Measurements from ENCODE around the gene SLC9A8.

DNA sequence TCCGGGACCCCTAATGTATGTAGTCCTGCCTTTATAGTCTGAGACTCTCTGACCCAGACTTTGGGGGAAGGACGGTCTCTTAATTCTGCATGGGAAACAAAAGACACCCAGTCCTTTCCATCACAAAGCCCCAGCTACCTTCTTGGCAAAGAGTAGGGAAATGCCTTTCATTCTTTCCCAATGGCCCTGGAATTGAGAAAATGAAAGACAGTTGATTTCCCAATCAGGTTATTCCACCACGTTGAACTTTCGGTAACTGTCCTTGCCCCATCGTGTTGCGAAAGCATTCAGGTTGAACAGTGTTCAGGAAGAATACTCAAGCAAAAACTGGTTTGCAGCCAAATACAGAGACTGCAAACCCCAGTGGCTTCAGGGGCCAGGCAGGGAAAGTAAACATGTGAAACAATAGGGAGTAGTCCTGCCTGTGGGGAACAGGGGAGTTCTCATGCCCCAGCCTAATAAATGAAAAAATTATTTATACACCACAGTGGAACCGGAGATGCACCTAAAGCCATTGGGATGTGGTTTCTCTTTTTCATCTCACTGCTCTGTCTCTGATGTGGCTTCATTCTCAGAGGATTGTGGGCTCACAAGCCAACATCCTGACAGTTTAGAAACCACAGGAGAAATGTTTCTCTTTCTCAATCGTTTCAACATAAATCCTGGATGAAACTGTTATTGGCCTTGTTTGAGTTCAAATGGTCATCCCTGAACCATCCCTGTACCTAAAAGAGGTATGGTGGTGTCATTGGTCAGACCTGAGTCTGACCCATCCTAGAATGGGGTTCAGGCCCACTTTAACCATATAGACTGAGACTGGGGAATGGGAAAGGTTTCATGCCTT lies 44.2 kb upstream of the SLC9A8 start:
- no peak for TF ChIP-seq EZH2 (IDR thresholded peaks at IDR 0.05; ENCODE audit: borderline replicate concordance, low read length)
- TF ChIP-seq, protein P1, sequence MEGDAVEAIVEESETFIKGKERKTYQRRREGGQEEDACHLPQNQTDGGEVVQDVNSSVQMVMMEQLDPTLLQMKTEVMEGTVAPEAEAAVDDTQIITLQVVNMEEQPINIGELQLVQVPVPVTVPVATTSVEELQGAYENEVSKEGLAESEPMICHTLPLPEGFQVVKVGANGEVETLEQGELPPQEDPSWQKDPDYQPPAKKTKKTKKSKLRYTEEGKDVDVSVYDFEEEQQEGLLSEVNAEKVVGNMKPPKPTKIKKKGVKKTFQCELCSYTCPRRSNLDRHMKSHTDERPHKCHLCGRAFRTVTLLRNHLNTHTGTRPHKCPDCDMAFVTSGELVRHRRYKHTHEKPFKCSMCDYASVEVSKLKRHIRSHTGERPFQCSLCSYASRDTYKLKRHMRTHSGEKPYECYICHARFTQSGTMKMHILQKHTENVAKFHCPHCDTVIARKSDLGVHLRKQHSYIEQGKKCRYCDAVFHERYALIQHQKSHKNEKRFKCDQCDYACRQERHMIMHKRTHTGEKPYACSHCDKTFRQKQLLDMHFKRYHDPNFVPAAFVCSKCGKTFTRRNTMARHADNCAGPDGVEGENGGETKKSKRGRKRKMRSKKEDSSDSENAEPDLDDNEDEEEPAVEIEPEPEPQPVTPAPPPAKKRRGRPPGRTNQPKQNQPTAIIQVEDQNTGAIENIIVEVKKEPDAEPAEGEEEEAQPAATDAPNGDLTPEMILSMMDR (conservative IDR thresholded peaks at IDR 0.05 in 1 of 2, IDR thresholded peaks at IDR 0.05 in 1 of 2; ENCODE audit: extremely low read depth in 1 of 2, insufficient read depth in 1 of 2, low read depth in 1 of 2, low read length in 2 of 2), result no peak

Measured in mammary epithelial cell (primary cell).